Stimulated activated naive B cell treated with anti-CD40 and anti-IgM and Interleukin-4, amounts not matched to agents 10 μg/mL and 1 μg/mL and 100 μg/mL, for 72 hours (primary cell): Measurements from ENCODE around the gene ACTG1.
A peak's percentile ranks its signal among the peaks of the same experiment; 100 is the strongest.

Experiments used
- ATAC-seq, 2 donors: fragments of 150-1000 bp; cut with Tn5 transposase; replicated peaks; 2 replicates each; pipeline ENCODE4 v1.10.0; 2021; ENCODE audit warnings: moderate library complexity in 1 of 2
- DNase-seq: peaks from one replicate; pipeline ENCODE4 v3.0.0; 2021
- H3K27ac Mint-ChIP-seq: one replicate; pipeline ENCODE4 v1.8.0; 2022; ENCODE audit warnings: mild to moderate bottlenecking, mixed read lengths
- H3K27me3 Mint-ChIP-seq, 2 donors: one replicate each; pipeline ENCODE4 v1.8.0; 2022; ENCODE audit warnings: mixed read lengths in 2 of 2
- H3K36me3 Mint-ChIP-seq, 2 donors: one replicate each; pipeline ENCODE4 v1.8.0; 2022; ENCODE audit warnings: mixed read lengths in 2 of 2, mild to moderate bottlenecking in 1 of 2
- H3K4me1 Mint-ChIP-seq, 2 donors: one replicate each; pipeline ENCODE4 v1.8.0; 2022; ENCODE audit warnings: mixed read lengths in 2 of 2, mild to moderate bottlenecking in 1 of 2
- H3K4me3 Mint-ChIP-seq, 2 donors: one replicate each; pipeline ENCODE4 v1.8.0; 2022; ENCODE audit warnings: mild to moderate bottlenecking in 2 of 2, mixed read lengths in 2 of 2, moderate library complexity in 1 of 2
- H3K9me3 Mint-ChIP-seq, 2 donors: one replicate each; pipeline ENCODE4 v1.8.0; 2022; ENCODE audit warnings: mixed read lengths in 2 of 2, mild to moderate bottlenecking in 1 of 2

Gene ACTG1

GRCh38 chr17:81484195-81484979 lies 28.2 kb downstream of the ACTG1 start:
- Mint-ChIP-seq H3K9me3 (no peaks in the 10 kb centered on the region), H3K36me3 (no peaks in the 10 kb centered on the region), H3K4me1 (peaks cover 26 to 49% of the 10 kb centered on the region in 2 donors), H3K27ac (no peak overlapping the region), H3K4me3 (peak overlapping the region; percentile 68 to 69), H3K27me3 (peaks cover 2 to 16% of the 10 kb centered on the region in 2 donors)
- DNase-seq (peak; percentile 88), ATAC-seq (peak; percentile 59 to 61)

DNA sequence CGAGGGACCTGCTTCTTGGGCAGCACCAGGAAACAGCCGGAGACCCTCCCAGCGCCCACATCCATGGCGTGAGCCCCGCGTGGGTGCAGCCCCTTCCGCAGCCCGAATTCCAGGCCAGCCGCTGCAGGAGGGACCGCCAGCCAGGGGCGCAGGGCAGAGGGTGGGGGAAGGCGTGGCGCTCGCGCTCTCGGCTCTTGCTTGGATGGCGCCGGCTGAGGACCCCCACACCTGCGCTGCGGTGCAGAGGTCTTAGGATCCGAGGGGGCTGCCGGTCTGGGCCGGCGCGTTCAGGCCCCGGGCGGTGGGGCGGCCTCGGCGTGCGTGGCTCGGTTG lies 28.8 kb downstream of the ACTG1 start:
- H3K4me3 Mint-ChIP-seq: peak overlapping the region; percentile 68 to 69
- DNase-seq: no peak
- H3K9me3 Mint-ChIP-seq: no peaks in the 10 kb centered on the region
- H3K4me1 Mint-ChIP-seq: peaks cover 25 to 45% of the 10 kb centered on the region in 2 donors
- no peak for ATAC-seq
- H3K27ac Mint-ChIP-seq: peak overlapping the region; percentile 67
- peaks cover 0 to 16% of the 10 kb centered on the region in 2 donors for H3K27me3 Mint-ChIP-seq
- no peaks in the 10 kb centered on the region for H3K36me3 Mint-ChIP-seq

- Mint-ChIP-seq H3K27me3 (peaks cover 0 to 16% of the 10 kb centered on the region in 2 donors), H3K9me3 (no peaks in the 10 kb centered on the region), H3K4me3 (peak overlapping the region; percentile 68 to 69), H3K27ac (peak overlapping the region; percentile 96), H3K36me3 (no peaks in the 10 kb centered on the region), H3K4me1 (peaks cover 25 to 45% of the 10 kb centered on the region in 2 donors)
- ATAC-seq (peak; percentile 78 to 79), DNase-seq (peak; percentile 84)
Measured at GRCh38 chr17:81483085-81483861, 29.3 kb downstream of the ACTG1 start.

DNA sequence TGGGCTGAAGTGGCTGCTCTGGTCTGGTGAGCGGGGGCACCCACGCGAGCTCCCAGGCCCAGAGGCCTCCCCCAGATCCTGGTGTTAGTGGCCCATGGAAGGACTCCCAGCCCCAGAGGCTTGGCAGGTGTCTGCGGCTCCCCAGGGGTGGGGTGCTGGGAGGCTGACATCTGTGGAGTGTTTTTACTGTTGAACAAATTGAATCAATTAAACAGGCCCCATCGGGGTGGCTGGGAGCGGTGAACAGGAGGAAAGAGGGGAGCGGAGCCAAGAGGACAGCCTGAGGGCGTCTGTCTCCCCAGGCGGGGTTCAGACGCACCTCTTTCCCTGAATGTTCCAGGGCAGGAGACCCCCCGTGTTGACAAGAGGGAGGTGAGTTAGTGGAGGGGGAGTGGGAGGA lies 29.9 kb downstream of the ACTG1 start:
- H3K4me3 Mint-ChIP-seq: peak overlapping the region; percentile 68 to 69
- peak; percentile 6 to 12 for ATAC-seq

DNA sequence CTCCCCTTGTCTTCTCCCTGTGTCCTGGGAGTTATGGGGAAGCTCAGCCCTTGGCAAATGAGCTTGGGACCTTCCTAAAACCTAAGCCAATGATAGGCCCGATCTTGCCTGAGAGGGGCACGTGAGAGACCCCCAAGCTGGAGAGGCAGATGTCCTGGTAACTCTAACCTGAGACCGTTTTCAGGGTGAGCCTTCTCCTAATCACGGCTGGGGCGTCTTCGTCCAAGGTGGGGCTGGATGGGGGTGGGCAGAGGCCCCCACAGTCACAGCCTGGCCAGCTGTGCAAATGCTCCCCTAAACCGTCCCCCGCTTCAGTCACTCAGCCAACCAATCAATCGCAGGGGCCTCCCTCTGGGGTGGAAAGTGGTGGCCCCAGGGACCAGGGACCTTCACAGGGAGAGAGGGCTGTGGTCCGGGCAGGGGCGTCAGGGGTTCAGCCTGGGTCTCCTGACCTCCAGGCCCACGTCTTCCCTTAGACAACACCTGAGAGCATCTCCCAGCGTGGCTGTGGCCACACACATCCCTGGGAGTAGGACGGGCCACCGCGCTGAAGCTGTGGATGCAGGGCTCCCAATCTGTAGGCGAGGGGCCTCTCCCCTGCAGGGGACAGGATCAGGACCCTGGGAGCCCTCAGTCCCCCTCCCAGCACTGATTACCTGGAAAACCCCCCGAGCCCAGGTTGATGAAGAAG lies 30.6 kb downstream of the ACTG1 start:
- H3K27me3 Mint-ChIP-seq: peaks cover 5 to 21% of the 10 kb centered on the region in 2 donors
- peak overlapping the region; percentile 68 to 71 for H3K4me3 Mint-ChIP-seq
- no peak for DNase-seq
- no peaks in the 10 kb centered on the region for H3K36me3 Mint-ChIP-seq
- peaks cover 2 to 3% of the 10 kb centered on the region in 2 donors for H3K9me3 Mint-ChIP-seq
- ATAC-seq: no peak
- H3K27ac Mint-ChIP-seq: peak overlapping the region; percentile 96
- peaks cover 25 to 41% of the 10 kb centered on the region in 2 donors for H3K4me1 Mint-ChIP-seq

More for the DNA sequence above, 29.9 kb downstream of the ACTG1 start:
- peaks cover 5 to 21% of the 10 kb centered on the region in 2 donors for H3K27me3 Mint-ChIP-seq
- no peaks in the 10 kb centered on the region for H3K36me3 Mint-ChIP-seq
- H3K27ac Mint-ChIP-seq: peak overlapping the region; percentile 96
- H3K4me1 Mint-ChIP-seq: peaks cover 25 to 45% of the 10 kb centered on the region in 2 donors
- no peaks in the 10 kb centered on the region for H3K9me3 Mint-ChIP-seq
- no peak for DNase-seq

DNA sequence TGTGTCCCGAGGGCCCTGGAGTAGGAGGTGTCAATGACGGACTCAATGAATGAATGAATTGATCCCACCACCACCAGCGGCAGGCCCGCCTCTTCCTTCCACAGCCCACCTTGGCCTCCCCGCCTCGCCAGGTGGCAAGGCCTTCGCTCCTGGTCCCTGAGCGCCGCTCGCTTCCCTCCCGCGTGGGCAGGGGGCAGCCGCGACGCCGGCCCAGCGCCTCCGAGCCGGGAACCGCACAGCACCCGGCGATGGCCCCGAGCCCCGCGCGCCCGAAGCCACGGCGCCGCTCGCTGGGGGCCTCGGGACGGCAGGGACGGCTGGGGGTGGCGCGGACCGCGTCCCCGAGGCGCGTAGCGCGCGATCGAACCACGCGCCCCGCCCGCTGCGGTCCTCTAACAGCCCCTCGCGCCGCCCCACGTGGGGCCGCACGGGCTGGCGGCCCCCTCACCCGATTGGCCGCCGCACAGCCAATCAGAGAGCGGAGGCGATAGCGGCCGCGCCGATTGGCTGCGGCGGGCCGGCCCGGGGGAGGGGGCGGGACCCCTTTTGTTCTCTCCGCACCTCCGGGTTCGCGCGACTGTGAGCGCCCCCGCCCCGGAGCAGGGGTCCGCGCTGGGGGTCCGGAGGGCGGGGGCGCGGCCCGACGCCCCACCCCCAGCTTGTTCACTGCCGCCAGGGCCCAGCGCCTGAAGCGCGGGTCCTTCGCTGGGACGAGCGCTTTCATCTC lies 31.4 kb downstream of the ACTG1 start:
- ATAC-seq: peak; percentile 18 to 41
- H3K9me3 Mint-ChIP-seq: peaks cover 3 to 6% of the 10 kb centered on the region in 2 donors
- DNase-seq: no peak
- peaks cover 5 to 20% of the 10 kb centered on the region in 2 donors for H3K27me3 Mint-ChIP-seq
- peak overlapping the region; percentile 68 to 71 for H3K4me3 Mint-ChIP-seq
- no peak overlapping the region for H3K27ac Mint-ChIP-seq
- H3K4me1 Mint-ChIP-seq: peaks cover 24 to 39% of the 10 kb centered on the region in 2 donors
- no peaks in the 10 kb centered on the region for H3K36me3 Mint-ChIP-seq

GRCh38 chr17:81480140-81481072 lies 32.2 kb downstream of the ACTG1 start:
- no peak overlapping the region for H3K27ac Mint-ChIP-seq
- no peaks in the 10 kb centered on the region for H3K36me3 Mint-ChIP-seq
- ATAC-seq (no peak), DNase-seq (no peak)
- peaks cover 3 to 6% of the 10 kb centered on the region in 2 donors for H3K9me3 Mint-ChIP-seq
- H3K4me3 Mint-ChIP-seq: no peak overlapping the region
- H3K4me1 Mint-ChIP-seq: peaks cover 20 to 35% of the 10 kb centered on the region in 2 donors
- peaks cover 5 to 17% of the 10 kb centered on the region in 2 donors for H3K27me3 Mint-ChIP-seq

DNA sequence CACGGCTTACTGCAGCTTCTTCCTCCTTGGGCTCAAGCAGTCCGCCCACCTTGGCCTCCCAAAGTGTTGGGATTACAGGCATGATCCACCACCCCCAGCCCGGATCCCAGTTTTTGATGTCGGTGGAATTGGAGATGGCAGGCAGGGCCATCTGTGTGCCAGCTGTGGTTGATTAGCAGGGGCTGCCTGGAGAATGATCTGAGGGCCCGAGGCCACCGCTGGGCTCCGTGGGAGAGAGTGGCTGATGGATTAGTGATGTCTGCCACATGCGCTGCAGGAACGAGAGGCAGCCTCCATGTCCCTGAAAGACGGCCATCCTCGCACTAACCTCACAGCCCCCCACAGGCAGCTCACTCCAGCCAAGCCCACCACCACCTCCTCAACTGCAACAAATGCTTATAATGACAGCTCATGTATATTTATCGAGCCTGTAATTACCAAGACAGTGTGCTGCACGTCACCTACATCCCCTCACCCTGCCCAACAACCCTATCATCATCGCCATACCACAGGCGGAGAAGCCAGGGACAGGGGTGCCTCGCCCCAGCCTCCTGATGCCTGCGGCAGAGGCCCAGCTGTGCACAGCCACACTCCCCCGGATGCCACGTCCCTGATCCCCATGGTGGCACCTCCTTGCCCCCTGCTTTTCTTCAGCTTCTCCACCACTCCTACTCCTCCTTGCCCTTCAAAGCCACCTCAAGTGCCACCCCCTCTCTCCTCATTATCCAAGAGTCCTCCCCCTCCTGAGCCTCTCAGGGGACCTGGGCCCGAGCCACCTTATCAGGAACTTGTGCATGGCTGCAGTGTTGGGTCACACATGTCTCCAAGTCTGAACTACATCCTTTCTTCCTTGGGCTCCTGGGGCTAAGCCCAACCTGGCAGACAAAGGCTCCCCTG lies 33.2 kb downstream of the ACTG1 start:
- ATAC-seq (no peak), DNase-seq (no peak)
- peaks cover 20 to 32% of the 10 kb centered on the region in 2 donors for H3K4me1 Mint-ChIP-seq
- H3K36me3 Mint-ChIP-seq: no peaks in the 10 kb centered on the region
- peaks cover 3 to 6% of the 10 kb centered on the region in 2 donors for H3K9me3 Mint-ChIP-seq
- H3K27me3 Mint-ChIP-seq: peaks cover 5 to 17% of the 10 kb centered on the region in 2 donors
- H3K4me3 Mint-ChIP-seq: no peak overlapping the region
- H3K27ac Mint-ChIP-seq: no peak overlapping the region

DNA sequence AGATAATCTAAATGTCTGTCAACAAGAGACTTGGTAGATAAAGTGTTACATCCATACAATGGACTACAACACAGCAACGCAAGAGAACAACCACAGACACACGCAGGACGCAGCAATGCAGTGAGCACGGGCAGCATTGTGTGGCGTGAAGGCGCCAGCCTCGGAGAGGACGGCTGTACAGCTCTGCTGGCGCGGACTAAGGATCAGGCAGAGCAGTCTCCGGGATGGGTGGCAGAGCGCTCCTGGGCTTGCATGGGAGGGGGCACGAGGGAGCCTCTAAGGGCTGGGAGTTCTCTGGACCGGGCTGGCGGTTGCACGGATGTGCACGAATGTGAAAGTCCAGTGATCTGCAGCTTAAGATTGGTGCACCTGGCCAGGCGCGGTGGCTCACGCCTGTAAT lies 34.5 kb downstream of the ACTG1 start:
- DNase-seq: no peak
- no peaks in the 10 kb centered on the region for H3K36me3 Mint-ChIP-seq
- H3K27me3 Mint-ChIP-seq: peaks cover 5 to 17% of the 10 kb centered on the region in 2 donors
- peaks cover 17 to 22% of the 10 kb centered on the region in 2 donors for H3K4me1 Mint-ChIP-seq
- ATAC-seq: no peak
- H3K27ac Mint-ChIP-seq: peak overlapping the region; percentile 4
- H3K9me3 Mint-ChIP-seq: peaks cover 3 to 6% of the 10 kb centered on the region in 2 donors
- H3K4me3 Mint-ChIP-seq: no peak overlapping the region

GRCh38 chr17:81477173-81477572 lies 35.4 kb downstream of the ACTG1 start:
- Mint-ChIP-seq H3K9me3 (peaks cover 4 to 6% of the 10 kb centered on the region in 2 donors), H3K27me3 (peaks cover 5 to 17% of the 10 kb centered on the region in 2 donors), H3K4me3 (no peak overlapping the region), H3K4me1 (peaks cover 7 to 12% of the 10 kb centered on the region in 2 donors), H3K27ac (no peak overlapping the region), H3K36me3 (no peaks in the 10 kb centered on the region)
- no peak for DNase-seq
- ATAC-seq: no peak

- peaks cover 5 to 14% of the 10 kb centered on the region in 2 donors for H3K27me3 Mint-ChIP-seq
- H3K4me3 Mint-ChIP-seq: no peak overlapping the region
- peaks cover 6% of the 10 kb centered on the region in 2 donors for H3K9me3 Mint-ChIP-seq
- no peaks in the 10 kb centered on the region for H3K36me3 Mint-ChIP-seq
- no peak for ATAC-seq
- peaks cover 2 to 7% of the 10 kb centered on the region in 2 donors for H3K4me1 Mint-ChIP-seq
- H3K27ac Mint-ChIP-seq: no peak overlapping the region
- DNase-seq: no peak
Measured at GRCh38 chr17:81476635-81477034, 36.0 kb downstream of the ACTG1 start.

DNA sequence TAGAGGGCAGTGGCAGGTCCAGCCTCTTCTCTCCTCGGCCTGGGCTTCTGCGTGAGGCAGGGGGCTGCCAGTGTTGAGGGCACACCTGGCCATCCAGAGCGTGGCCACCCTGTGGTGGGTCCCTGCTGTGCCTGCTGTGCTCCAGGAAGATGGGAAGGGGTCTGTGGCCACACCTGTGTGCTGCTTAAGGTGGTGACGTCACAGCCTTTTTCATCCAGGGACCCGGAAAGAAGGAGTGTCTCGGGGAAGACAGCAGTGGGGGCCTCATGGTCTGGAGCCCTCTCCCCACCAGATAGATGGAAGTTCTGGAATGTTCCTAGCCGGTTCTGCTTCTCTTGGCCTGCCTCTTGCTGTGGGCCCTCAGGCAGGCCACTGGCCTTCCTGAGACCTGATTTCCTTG lies 36.5 kb downstream of the ACTG1 start:
- ATAC-seq (no peak), DNase-seq (no peak)
- Mint-ChIP-seq H3K4me1 (peaks cover 2 to 6% of the 10 kb centered on the region in 2 donors), H3K36me3 (no peaks in the 10 kb centered on the region), H3K9me3 (peaks cover 6% of the 10 kb centered on the region in 2 donors), H3K27me3 (peaks cover 5 to 14% of the 10 kb centered on the region in 2 donors), H3K4me3 (no peak overlapping the region), H3K27ac (no peak overlapping the region)
